Activated CD8-positive, alpha-beta T cell treated with anti-CD3 and anti-CD28 coated beads for 36 hours (primary cell): Measurements from ENCODE around the gene CCDC24. TPM values are rescaled to one million over a fixed set of nuclear protein-coding genes. Genes with fewer than 3 reads are reported as not detected.

Source experiments
- ATAC-seq: fragments of 200-7000 bp; cut with Tn5 transposase; one replicate; pipeline ENCODE4 v1.10.0; 2021; ENCODE audit warnings: mild to moderate bottlenecking, moderate library complexity
- CTCF ChIA-PET: fragments of 350-600 bp; sonication (Branson Sonifier 250); formaldehyde crosslinking; loops from one replicate; lab custom pipeline; 2021; ENCODE audit warnings: antibody characterized with exemption; lab: Charles Lee
- POLR2A ChIA-PET: fragments of 350-600 bp; sonication (Branson Sonifier 250); formaldehyde crosslinking; loops from one replicate; lab custom pipeline; 2021; ENCODE audit warnings: antibody characterized with exemption; lab: Charles Lee
- DNase-seq: peaks from one replicate; pipeline ENCODE4 v3.0.0-alpha.2; 2020
- H3K27ac Mint-ChIP-seq: one replicate; pipeline ENCODE4 v1.8.0; 2021; ENCODE audit warnings: mild to moderate bottlenecking, mixed read lengths
- H3K27me3 Mint-ChIP-seq: one replicate; pipeline ENCODE4 v1.8.0; 2021; ENCODE audit warnings: mixed read lengths
- H3K36me3 Mint-ChIP-seq: one replicate; pipeline ENCODE4 v1.8.0; 2021; ENCODE audit warnings: low read depth, mixed read lengths
- H3K4me1 Mint-ChIP-seq: one replicate; pipeline ENCODE4 v1.8.0; 2021; ENCODE audit warnings: low read depth, mixed read lengths
- H3K4me3 Mint-ChIP-seq: one replicate; pipeline ENCODE4 v1.8.0; 2021; ENCODE audit warnings: mild to moderate bottlenecking, moderate library complexity, mixed read lengths
- H3K9me3 Mint-ChIP-seq: one replicate; pipeline ENCODE4 v1.8.0; 2021; ENCODE audit warnings: mixed read lengths
- CTCF ChIP-seq: fragments of 200-600 bp; IDR thresholded peaks from one replicate; pipeline ENCODE4 v1.8.0; 2022; ENCODE audit warnings: antibody characterized with exemption, mild to moderate bottlenecking
- intact Hi-C: fragments of 100-400 bp; cut with micrococcal nuclease; formaldehyde crosslinking; loops from one replicate; pipeline ENCODE4 v1.10.0; 2022
- total RNA-seq, 2 experiments: library from RNA; stranded (reverse); gene quantifications; one replicate each; pipeline ENCODE4 v1.2.3, GENCODE V29; 2021

CCDC24 gene
- total RNA-seq, 2 experiments from 2014 or later: 1.4 to 1.8 TPM

DNA sequence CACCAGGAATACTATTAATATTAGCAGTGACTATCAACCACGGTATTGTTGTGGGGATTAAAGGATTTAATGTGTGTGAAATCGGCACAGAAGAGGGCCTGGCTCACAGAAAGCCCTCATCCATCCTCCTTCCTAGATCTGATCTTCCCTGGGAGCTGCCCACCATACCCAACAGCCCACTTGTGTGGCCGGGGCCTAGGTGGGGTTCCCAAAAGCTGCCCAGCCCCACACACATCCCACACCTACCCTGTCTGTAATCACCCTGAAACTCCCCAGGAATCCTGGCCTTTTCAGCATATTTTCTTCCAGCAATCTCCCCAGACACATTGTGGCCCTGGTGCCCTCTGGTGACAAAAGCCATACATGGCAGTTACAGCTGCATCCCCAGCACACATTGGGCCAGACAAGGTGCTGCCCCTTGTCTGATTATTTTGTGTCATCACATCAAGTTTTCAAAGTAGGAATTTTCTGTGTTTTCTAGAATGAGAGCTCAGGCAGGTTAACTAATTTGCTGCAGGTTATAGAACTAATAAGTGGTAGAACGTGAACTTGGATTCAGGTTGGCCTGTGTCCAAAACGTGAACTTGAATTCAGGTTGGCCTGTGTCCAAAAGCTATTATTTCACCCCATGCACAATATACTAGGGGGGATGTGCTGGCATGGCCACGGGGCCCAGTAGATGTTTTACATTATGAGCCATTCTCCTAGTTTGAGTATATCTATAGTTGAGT, 45.2 kb downstream of the CCDC24 start:
- H3K27me3 Mint-ChIP-seq: no peaks in the 10 kb centered on the region
- TF ChIP-seq CTCF: peak; percentile 72
- POLR2A ChIA-PET: interaction anchor here (0.6 to 1.0 kb wide), 3 partner anchors 31 to 67 kb away, joined by 3 to 4 read pairs (median 3); partner anchors contain the start of gene DPH2
- no peaks in the 10 kb centered on the region for H3K36me3 Mint-ChIP-seq
- peaks cover 9% of the 10 kb centered on the region for H3K4me1 Mint-ChIP-seq
- no peak overlapping the region for H3K27ac Mint-ChIP-seq
- ATAC-seq: peak; percentile 93
- CTCF ChIA-PET: interaction anchor here (0.6 to 5.7 kb wide), 17 partner anchors 10 to 507 kb away, joined by 3 to 98 read pairs (median 5); partner anchors contain the start of genes ATP6V0B, CCDC24 and DPH2
- intact Hi-C loops: loop anchor here (5.0 kb wide), 1 partner anchor 34 kb away; no protein-coding TSS in a partner anchor
- H3K4me3 Mint-ChIP-seq: no peak overlapping the region
- peak; percentile 81 for DNase-seq
- no peaks in the 10 kb centered on the region for H3K9me3 Mint-ChIP-seq

DNA sequence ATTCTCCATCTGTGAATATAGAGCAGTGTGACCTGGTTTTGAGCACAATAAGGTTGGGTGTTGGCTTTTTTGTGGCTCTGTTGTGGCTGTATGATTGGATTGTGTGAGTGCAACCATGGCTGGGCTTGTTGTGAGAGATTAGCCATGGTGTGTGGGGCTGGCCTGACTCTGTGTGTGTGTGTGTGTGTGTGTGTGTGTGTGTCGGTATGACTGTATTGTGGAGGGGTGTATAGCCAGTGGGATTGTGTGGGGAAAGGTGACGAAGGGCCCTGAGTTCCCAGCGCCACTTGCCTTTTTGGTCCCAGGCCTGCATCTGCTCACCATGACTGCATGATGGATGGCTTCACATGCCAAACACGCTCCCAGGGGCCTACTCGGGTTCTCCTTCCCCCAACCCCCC, 45.8 kb downstream of the CCDC24 start:
- POLR2A ChIA-PET: interaction anchor here (0.7 to 1.0 kb wide), 2 partner anchors 31 to 35 kb away, joined by 3 to 4 read pairs; no protein-coding TSS in a partner anchor
- H3K4me3 Mint-ChIP-seq: no peak overlapping the region
- no peak for TF ChIP-seq CTCF
- DNase-seq: no peak
- no peaks in the 10 kb centered on the region for H3K9me3 Mint-ChIP-seq
- no peaks in the 10 kb centered on the region for H3K27me3 Mint-ChIP-seq
- peaks cover 8% of the 10 kb centered on the region for H3K4me1 Mint-ChIP-seq
- intact Hi-C loops: loop anchor here (5.0 kb wide), 1 partner anchor 35 kb away; no protein-coding TSS in a partner anchor
- no peaks in the 10 kb centered on the region for H3K36me3 Mint-ChIP-seq
- no peak overlapping the region for H3K27ac Mint-ChIP-seq
- CTCF ChIA-PET: interaction anchor here (0.6 to 5.7 kb wide), 14 partner anchors 10 to 273 kb away, joined by 3 to 98 read pairs (median 6); partner anchors contain the start of genes ATP6V0B, CCDC24 and DPH2
- ATAC-seq: no peak

- H3K4me3 Mint-ChIP-seq: no peak overlapping the region
- ATAC-seq: no peak
- DNase-seq: no peak
- CTCF ChIA-PET: interaction anchor here (1.0 to 4.5 kb wide), 2 partner anchors 9 to 33 kb away, joined by 5 to 49 read pairs; no protein-coding TSS in a partner anchor
- no peak overlapping the region for H3K27ac Mint-ChIP-seq
- H3K27me3 Mint-ChIP-seq: peaks cover 2% of the 10 kb centered on the region
- H3K4me1 Mint-ChIP-seq: peaks cover 4% of the 10 kb centered on the region
- no peak for TF ChIP-seq CTCF
- H3K9me3 Mint-ChIP-seq: no peaks in the 10 kb centered on the region
- intact Hi-C loops: loop anchor here (5.0 kb wide), 1 partner anchor 37 kb away; no protein-coding TSS in a partner anchor
- no peaks in the 10 kb centered on the region for H3K36me3 Mint-ChIP-seq
- POLR2A ChIA-PET: no interaction called here
These were observed 47.7 kb downstream of the CCDC24 start for GRCh38 chr1:44038876-44039657.

- Mint-ChIP-seq H3K4me3 (no peak overlapping the region), H3K4me1 (peaks cover 4% of the 10 kb centered on the region), H3K27me3 (peaks cover 2% of the 10 kb centered on the region), H3K27ac (no peak overlapping the region), H3K36me3 (no peaks in the 10 kb centered on the region), H3K9me3 (no peaks in the 10 kb centered on the region)
- DNase-seq: no peak
- ATAC-seq: no peak
- no peak for TF ChIP-seq CTCF
- POLR2A ChIA-PET: no interaction called here
- intact Hi-C loops: loop anchor here (10.0 kb wide), 1 partner anchor 516 kb away; no protein-coding TSS in a partner anchor
- CTCF ChIA-PET: interaction anchor here (1.2 to 4.5 kb wide), 4 partner anchors 35 to 276 kb away, joined by 3 to 49 read pairs (median 7); no protein-coding TSS in a partner anchor
These were observed 49.0 kb downstream of the CCDC24 start for GRCh38 chr1:44040418-44040817.
